ENCODE results near the gene CREBL2. TPM values are rescaled to one million over a fixed set of nuclear protein-coding genes. Genes with fewer than 3 reads are reported as not detected.

Gene CREBL2
- total RNA-seq, 1 donor from 2014 or later: 31.9 TPM

- H3K36me3 Mint-ChIP-seq (ENCODE audit: unreplicated experiment): no peaks in the 10 kb centered on the region
- no peaks in the 10 kb centered on the region for H3K27me3 Mint-ChIP-seq (ENCODE audit: unreplicated experiment)
- TF ChIP-seq, protein P1, sequence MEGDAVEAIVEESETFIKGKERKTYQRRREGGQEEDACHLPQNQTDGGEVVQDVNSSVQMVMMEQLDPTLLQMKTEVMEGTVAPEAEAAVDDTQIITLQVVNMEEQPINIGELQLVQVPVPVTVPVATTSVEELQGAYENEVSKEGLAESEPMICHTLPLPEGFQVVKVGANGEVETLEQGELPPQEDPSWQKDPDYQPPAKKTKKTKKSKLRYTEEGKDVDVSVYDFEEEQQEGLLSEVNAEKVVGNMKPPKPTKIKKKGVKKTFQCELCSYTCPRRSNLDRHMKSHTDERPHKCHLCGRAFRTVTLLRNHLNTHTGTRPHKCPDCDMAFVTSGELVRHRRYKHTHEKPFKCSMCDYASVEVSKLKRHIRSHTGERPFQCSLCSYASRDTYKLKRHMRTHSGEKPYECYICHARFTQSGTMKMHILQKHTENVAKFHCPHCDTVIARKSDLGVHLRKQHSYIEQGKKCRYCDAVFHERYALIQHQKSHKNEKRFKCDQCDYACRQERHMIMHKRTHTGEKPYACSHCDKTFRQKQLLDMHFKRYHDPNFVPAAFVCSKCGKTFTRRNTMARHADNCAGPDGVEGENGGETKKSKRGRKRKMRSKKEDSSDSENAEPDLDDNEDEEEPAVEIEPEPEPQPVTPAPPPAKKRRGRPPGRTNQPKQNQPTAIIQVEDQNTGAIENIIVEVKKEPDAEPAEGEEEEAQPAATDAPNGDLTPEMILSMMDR (IDR thresholded peaks at IDR 0.05; ENCODE audit: partially characterized antibody, unreplicated experiment): no peak
- DNase-seq: no peak
- no peaks in the 10 kb centered on the region for H3K4me1 Mint-ChIP-seq (ENCODE audit: low read depth, unreplicated experiment)
- no peak overlapping the region for H3K4me3 Mint-ChIP-seq (ENCODE audit: unreplicated experiment)
- H3K9me3 Mint-ChIP-seq (ENCODE audit: unreplicated experiment): peaks cover 1% of the 10 kb centered on the region
- no peak overlapping the region for H3K27ac Mint-ChIP-seq (ENCODE audit: unreplicated experiment)
These were observed 28.8 kb upstream of the CREBL2 start for GRCh38 chr12:12582895-12583303.

GRCh38 chr12:12583510-12584178 is 28.0 kb upstream of the CREBL2 start:
- H3K27me3 Mint-ChIP-seq (ENCODE audit: unreplicated experiment): no peaks in the 10 kb centered on the region
- TF ChIP-seq, protein P1 (IDR thresholded peaks at IDR 0.05; ENCODE audit: partially characterized antibody, unreplicated experiment): no peak
- H3K36me3 Mint-ChIP-seq (ENCODE audit: unreplicated experiment): no peaks in the 10 kb centered on the region
- peaks cover 1% of the 10 kb centered on the region for H3K9me3 Mint-ChIP-seq (ENCODE audit: unreplicated experiment)
- H3K4me3 Mint-ChIP-seq (ENCODE audit: unreplicated experiment): no peak overlapping the region
- DNase-seq: no peak
- no peak overlapping the region for H3K27ac Mint-ChIP-seq (ENCODE audit: unreplicated experiment)
- H3K4me1 Mint-ChIP-seq (ENCODE audit: low read depth, unreplicated experiment): no peaks in the 10 kb centered on the region

DNA sequence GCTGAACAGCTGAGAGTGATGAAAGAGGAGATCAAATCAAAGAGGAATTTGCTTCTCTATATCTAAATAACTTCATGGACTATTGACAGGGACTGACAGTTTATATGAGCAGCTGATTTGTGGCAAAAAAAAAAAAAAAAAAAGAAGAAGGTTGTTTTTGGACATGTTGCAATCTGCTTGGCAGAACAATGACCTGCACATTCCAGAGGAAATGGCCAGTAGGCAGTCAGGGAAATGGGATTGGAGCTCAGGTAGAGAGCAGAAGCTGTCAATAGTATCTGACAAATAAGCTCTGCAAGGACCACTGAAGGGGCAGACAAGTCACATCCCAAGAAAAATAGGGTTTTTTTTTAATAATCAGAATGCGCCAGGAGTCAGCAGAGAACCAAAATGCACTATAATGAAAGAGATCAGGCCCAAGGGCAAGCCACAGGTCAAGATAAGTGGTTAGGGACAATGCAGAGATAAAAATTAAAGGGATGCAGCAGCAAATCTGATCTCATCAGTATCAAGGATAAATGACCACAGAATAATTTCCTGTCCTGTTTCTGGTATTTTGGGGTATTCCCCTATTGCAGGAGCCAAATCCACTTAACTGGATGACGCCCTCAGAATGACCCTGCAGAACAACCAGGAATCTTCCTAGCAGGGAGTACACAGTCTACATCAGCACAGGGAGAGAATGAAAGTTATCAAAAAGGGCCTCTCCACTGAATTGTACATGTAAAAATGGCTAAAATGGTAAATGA is 26.4 kb upstream of the CREBL2 start:
- Mint-ChIP-seq H3K4me1 (ENCODE audit: low read depth, unreplicated experiment) (no peaks in the 10 kb centered on the region), H3K4me3 (ENCODE audit: unreplicated experiment) (no peak overlapping the region), H3K9me3 (ENCODE audit: unreplicated experiment) (peaks cover 1% of the 10 kb centered on the region), H3K27me3 (ENCODE audit: unreplicated experiment) (no peaks in the 10 kb centered on the region), H3K36me3 (ENCODE audit: unreplicated experiment) (no peaks in the 10 kb centered on the region), H3K27ac (ENCODE audit: unreplicated experiment) (no peak overlapping the region)
- TF ChIP-seq, protein P1 (IDR thresholded peaks at IDR 0.05; ENCODE audit: partially characterized antibody, unreplicated experiment): no peak
- DNase-seq: no peak

DNA sequence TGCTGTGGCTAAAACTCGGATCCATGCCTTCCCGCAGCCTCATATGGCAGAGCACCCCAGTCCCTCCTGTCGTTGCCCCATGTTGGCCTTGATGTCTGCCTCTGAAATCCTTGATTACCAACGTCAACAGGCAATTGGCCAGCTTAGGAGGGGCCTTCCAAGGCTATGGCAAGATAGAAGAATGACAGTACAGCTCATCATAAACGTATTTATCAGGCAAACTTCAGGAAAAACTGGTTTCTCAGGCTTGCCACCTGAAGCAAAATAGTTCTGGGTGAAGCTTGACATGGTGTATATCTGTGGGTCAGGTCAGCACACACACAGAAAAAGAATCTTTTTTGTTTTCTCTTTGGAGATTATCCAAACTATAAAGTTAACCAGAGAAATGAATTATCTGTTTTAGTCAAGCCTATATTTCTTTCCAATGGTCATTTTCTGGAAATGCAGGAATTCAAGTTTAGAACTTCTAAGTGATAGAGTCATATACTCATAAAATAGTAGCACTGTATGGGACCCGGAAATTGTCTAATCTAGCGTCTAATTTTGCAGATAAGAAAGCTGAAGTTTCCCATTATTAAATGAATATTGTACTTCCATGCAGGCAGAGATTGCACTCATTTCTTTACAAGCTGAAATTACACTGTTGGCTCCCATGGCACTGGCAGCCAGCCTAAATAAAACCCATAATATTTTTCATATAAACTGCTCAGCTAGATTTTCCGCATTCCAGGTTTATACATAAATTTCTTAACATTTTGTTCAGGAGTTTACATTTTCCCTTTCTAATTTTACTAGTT is 24.6 kb upstream of the CREBL2 start:
- DNase-seq: no peak
- H3K27ac Mint-ChIP-seq (ENCODE audit: unreplicated experiment): no peak overlapping the region
- H3K9me3 Mint-ChIP-seq (ENCODE audit: unreplicated experiment): peaks cover 1% of the 10 kb centered on the region
- no peak overlapping the region for H3K4me3 Mint-ChIP-seq (ENCODE audit: unreplicated experiment)
- no peaks in the 10 kb centered on the region for H3K4me1 Mint-ChIP-seq (ENCODE audit: low read depth, unreplicated experiment)
- no peaks in the 10 kb centered on the region for H3K27me3 Mint-ChIP-seq (ENCODE audit: unreplicated experiment)
- no peaks in the 10 kb centered on the region for H3K36me3 Mint-ChIP-seq (ENCODE audit: unreplicated experiment)
- TF ChIP-seq, protein P1 (IDR thresholded peaks at IDR 0.05; ENCODE audit: partially characterized antibody, unreplicated experiment): no peak

Measured in glutamatergic neuron (in vitro differentiated cells).